ENCODE measurements around the gene PRLR. TPM values are rescaled to one million over a fixed set of nuclear protein-coding genes. Genes with fewer than 3 reads are reported as not detected.

Gene PRLR
- total and polyA plus RNA-seq, 2 of the 13 experiments (the other 11 are each of a cell fraction or from before 2014, with no cell fraction given) = 12.2 to 13.3 TPM

DNA sequence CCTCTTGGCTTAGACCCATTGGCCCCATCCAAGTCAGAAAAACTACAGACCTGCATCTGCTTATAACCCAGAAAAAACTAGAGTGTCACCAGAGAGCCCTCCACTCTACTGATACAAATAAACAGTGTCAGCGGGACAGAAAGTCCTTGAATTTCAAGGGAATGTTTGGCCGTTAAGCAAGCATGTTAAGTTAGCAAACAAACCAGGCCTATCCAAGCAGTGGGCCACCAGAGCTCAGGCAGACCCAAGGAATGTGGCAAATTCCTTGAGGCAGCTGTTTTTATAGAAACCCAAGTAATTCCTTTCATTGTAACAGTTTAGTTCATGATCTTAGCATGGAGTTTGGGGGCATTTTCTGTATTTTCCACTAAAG lies 70.9 kb downstream of the PRLR start (continued):
- TF ChIP-seq, protein P1, sequence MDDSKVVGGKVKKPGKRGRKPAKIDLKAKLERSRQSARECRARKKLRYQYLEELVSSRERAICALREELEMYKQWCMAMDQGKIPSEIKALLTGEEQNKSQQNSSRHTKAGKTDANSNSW (CRISPR knock-in tag; IDR thresholded peaks at IDR 0.05; ENCODE audit: borderline replicate concordance) = no peak
- peak; percentile 96 for TF ChIP-seq TEAD3 (CRISPR knock-in tag; optimal IDR thresholded peaks at IDR 0.05; ENCODE audit: borderline replicate concordance)
- TF ChIP-seq ZNF256 (CRISPR knock-in tag; conservative IDR thresholded peaks at IDR 0.05) = no peak
- no peak for TF ChIP-seq ZNF646 (CRISPR knock-in tag; IDR thresholded peaks at IDR 0.05)
- TF ChIP-seq XBP1 (CRISPR knock-in tag; IDR thresholded peaks at IDR 0.05) = no peak
- TF ChIP-seq ZNF841 (CRISPR knock-in tag; IDR thresholded peaks at IDR 0.05; ENCODE audit: borderline replicate concordance) = no peak
- no peak for TF ChIP-seq ZMYM3 (CRISPR knock-in tag; IDR thresholded peaks at IDR 0.05)
- no peak for TF ChIP-seq ZNF431 (CRISPR knock-in tag; IDR thresholded peaks at IDR 0.05; ENCODE audit: borderline replicate concordance, low read depth)
- TF ChIP-seq ZNF546 (CRISPR knock-in tag; conservative IDR thresholded peaks at IDR 0.05) = no peak
- no peak for TF ChIP-seq ZNF772 (CRISPR knock-in tag; IDR thresholded peaks at IDR 0.05)
- TF ChIP-seq NFKB2 (CRISPR knock-in tag; IDR thresholded peaks at IDR 0.05; ENCODE audit: borderline replicate concordance) = no peak
- peak; percentile 74 for TF ChIP-seq NCOA2 (CRISPR knock-in tag; IDR thresholded peaks at IDR 0.05)
- TF ChIP-seq MATR3 (CRISPR knock-in tag; IDR thresholded peaks at IDR 0.05) = no peak
- TF ChIP-seq, protein P2, sequence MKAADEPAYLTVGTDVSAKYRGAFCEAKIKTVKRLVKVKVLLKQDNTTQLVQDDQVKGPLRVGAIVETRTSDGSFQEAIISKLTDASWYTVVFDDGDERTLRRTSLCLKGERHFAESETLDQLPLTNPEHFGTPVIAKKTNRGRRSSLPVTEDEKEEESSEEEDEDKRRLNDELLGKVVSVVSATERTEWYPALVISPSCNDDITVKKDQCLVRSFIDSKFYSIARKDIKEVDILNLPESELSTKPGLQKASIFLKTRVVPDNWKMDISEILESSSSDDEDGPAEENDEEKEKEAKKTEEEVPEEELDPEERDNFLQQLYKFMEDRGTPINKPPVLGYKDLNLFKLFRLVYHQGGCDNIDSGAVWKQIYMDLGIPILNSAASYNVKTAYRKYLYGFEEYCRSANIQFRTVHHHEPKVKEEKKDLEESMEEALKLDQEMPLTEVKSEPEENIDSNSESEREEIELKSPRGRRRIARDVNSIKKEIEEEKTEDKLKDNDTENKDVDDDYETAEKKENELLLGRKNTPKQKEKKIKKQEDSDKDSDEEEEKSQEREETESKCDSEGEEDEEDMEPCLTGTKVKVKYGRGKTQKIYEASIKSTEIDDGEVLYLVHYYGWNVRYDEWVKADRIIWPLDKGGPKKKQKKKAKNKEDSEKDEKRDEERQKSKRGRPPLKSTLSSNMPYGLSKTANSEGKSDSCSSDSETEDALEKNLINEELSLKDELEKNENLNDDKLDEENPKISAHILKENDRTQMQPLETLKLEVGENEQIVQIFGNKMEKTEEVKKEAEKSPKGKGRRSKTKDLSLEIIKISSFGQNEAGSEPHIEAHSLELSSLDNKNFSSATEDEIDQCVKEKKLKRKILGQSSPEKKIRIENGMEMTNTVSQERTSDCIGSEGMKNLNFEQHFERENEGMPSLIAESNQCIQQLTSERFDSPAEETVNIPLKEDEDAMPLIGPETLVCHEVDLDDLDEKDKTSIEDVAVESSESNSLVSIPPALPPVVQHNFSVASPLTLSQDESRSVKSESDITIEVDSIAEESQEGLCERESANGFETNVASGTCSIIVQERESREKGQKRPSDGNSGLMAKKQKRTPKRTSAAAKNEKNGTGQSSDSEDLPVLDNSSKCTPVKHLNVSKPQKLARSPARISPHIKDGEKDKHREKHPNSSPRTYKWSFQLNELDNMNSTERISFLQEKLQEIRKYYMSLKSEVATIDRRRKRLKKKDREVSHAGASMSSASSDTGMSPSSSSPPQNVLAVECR (CRISPR knock-in tag; IDR thresholded peaks at IDR 0.05; ENCODE audit: borderline replicate concordance) = no peak
- peak; percentile 83 for TF ChIP-seq CEBPB (IDR thresholded peaks at IDR 0.05; ENCODE audit: borderline replicate concordance, low read depth, low read length)
- TF ChIP-seq ZNF816 (CRISPR knock-in tag; IDR thresholded peaks at IDR 0.05; ENCODE audit: borderline replicate concordance) = no peak
- no peak for TF ChIP-seq CBX2 (IDR thresholded peaks at IDR 0.05; ENCODE audit: low read depth, low read length)
- TF ChIP-seq CBX2 (CRISPR knock-in tag; IDR thresholded peaks at IDR 0.05; ENCODE audit: low read depth) = no peak
- TF ChIP-seq, protein P3, sequence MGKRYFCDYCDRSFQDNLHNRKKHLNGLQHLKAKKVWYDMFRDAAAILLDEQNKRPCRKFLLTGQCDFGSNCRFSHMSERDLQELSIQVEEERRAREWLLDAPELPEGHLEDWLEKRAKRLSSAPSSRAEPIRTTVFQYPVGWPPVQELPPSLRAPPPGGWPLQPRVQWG (CRISPR knock-in tag; IDR thresholded peaks at IDR 0.05; ENCODE audit: borderline replicate concordance, low read depth) = no peak
